Endothelial cell (in vitro differentiated cells): Measurements from ENCODE around the gene UFL1. TPM values are rescaled to one million over a fixed set of nuclear protein-coding genes. Genes with fewer than 3 reads are reported as not detected.
"Not testable (repeated sequence)": the region's sequence is repeated elsewhere in the genome, so short reads cannot be mapped to it uniquely, and the experiment has no call there.

Experiments
- DNase-seq: peaks from one replicate; pipeline ENCODE4 v3.0.0; 2021; ENCODE audit warnings: low spot score
- H3K27ac Mint-ChIP-seq: one replicate; pipeline ENCODE4 v1.8.0; 2021; ENCODE audit warnings: mixed read lengths, inconsistent platforms; ENCODE audit not compliant: unreplicated experiment
- H3K27me3 Mint-ChIP-seq: one replicate; pipeline ENCODE4 v1.8.0; 2021; ENCODE audit warnings: mild to moderate bottlenecking, moderate library complexity, mixed read lengths, inconsistent platforms; ENCODE audit not compliant: unreplicated experiment
- H3K36me3 Mint-ChIP-seq: one replicate; pipeline ENCODE4 v1.8.0; 2021; ENCODE audit warnings: mild to moderate bottlenecking, low read depth, mixed read lengths, inconsistent platforms; ENCODE audit not compliant: unreplicated experiment
- H3K4me1 Mint-ChIP-seq: one replicate; pipeline ENCODE4 v1.8.0; 2021; ENCODE audit warnings: mild to moderate bottlenecking, mixed read lengths, inconsistent platforms; ENCODE audit not compliant: unreplicated experiment
- H3K4me3 Mint-ChIP-seq: one replicate; pipeline ENCODE4 v1.8.0; 2021; ENCODE audit warnings: mild to moderate bottlenecking, mixed read lengths, inconsistent platforms; ENCODE audit not compliant: unreplicated experiment
- H3K9me3 Mint-ChIP-seq: one replicate; pipeline ENCODE4 v1.8.0; 2021; ENCODE audit warnings: mixed read lengths, inconsistent platforms; ENCODE audit not compliant: unreplicated experiment
- CTCF ChIP-seq: fragments of 200-600 bp; sonication (generic); IDR thresholded peaks from one replicate; pipeline ENCODE4 v1.5.0; 2021; ENCODE audit warnings: antibody characterized with exemption; ENCODE audit not compliant: unreplicated experiment
- total RNA-seq: library from RNA; stranded (reverse); fragmentation: NEBNext Ultra II Directional; extraction: Animal tissue kit (Norgen Biotek cat#: 25700); gene quantifications from one replicate; pipeline ENCODE4 v1.2.1, GENCODE V29; 2021; ENCODE audit not compliant: unreplicated experiment

UFL1 gene
- total RNA-seq, 1 donor from 2014 or later, result 14.4 TPM

- TF ChIP-seq CTCF, result no peak
- Mint-ChIP-seq H3K4me3 (no peak overlapping the region), H3K36me3 (peaks cover 7% of the 10 kb centered on the region), H3K27ac (no peak overlapping the region), H3K9me3 (no peaks in the 10 kb centered on the region), H3K4me1 (no peaks in the 10 kb centered on the region), H3K27me3 (no peaks in the 10 kb centered on the region)
- DNase-seq, result no peak
Observed at GRCh38 chr6:96545882-96546281, 24.3 kb downstream of the UFL1 start.

GRCh38 chr6:96547654-96548053 lies 26.0 kb downstream of the UFL1 start:
- TF ChIP-seq CTCF, result no peak
- Mint-ChIP-seq H3K36me3 (peaks cover 7% of the 10 kb centered on the region), H3K27ac (no peak overlapping the region), H3K9me3 (no peaks in the 10 kb centered on the region), H3K4me1 (no peaks in the 10 kb centered on the region), H3K27me3 (no peaks in the 10 kb centered on the region), H3K4me3 (no peak overlapping the region)
- DNase-seq, result no peak

GRCh38 chr6:96554558-96554957 lies 33.0 kb downstream of the UFL1 start:
- H3K36me3 Mint-ChIP-seq, result peaks cover 4% of the 10 kb centered on the region
- no peak overlapping the region for H3K4me3 Mint-ChIP-seq
- no peak for TF ChIP-seq CTCF
- no peaks in the 10 kb centered on the region for H3K4me1 Mint-ChIP-seq
- no peak for DNase-seq
- H3K9me3 Mint-ChIP-seq, result no peaks in the 10 kb centered on the region
- H3K27ac Mint-ChIP-seq, result no peak overlapping the region
- no peaks in the 10 kb centered on the region for H3K27me3 Mint-ChIP-seq

GRCh38 chr6:96559740-96560139 lies 38.1 kb downstream of the UFL1 start:
- DNase-seq, H3K27ac Mint-ChIP-seq, H3K4me3 Mint-ChIP-seq, H3K9me3 Mint-ChIP-seq, H3K27me3 Mint-ChIP-seq, H3K4me1 Mint-ChIP-seq, H3K36me3 Mint-ChIP-seq: not testable (repeated sequence)

- no peak for TF ChIP-seq CTCF
- Mint-ChIP-seq H3K4me1 (peaks cover 2% of the 10 kb centered on the region), H3K27me3 (peaks cover 1% of the 10 kb centered on the region), H3K36me3 (no peaks in the 10 kb centered on the region), H3K4me3 (no peak within 1 kb of the TSS), H3K27ac (no peak within 1 kb of the TSS), H3K9me3 (no peaks in the 10 kb centered on the region)
- no peak for DNase-seq
Observed at GRCh38 chr6:96562886-96563285, 41.3 kb downstream of the UFL1 start, which contains the start of gene FHL5. TSS of gene FHL5 (plus strand) at chr6:96563128. CDS start at chr6:96603614, 40,486 bp downstream.

- Mint-ChIP-seq H3K27ac (no peak overlapping the region), H3K9me3 (no peaks in the 10 kb centered on the region), H3K36me3 (no peaks in the 10 kb centered on the region), H3K4me1 (peaks cover 2% of the 10 kb centered on the region), H3K4me3 (no peak overlapping the region), H3K27me3 (peaks cover 1% of the 10 kb centered on the region)
- DNase-seq, result no peak
- no peak for TF ChIP-seq CTCF
Observed at GRCh38 chr6:96563853-96564252, 42.2 kb downstream of the UFL1 start.
